HG02973 (cell line): Measurements from ENCODE around the gene ADIPOQ.
"Not testable (repeated sequence)": the region's sequence is repeated elsewhere in the genome, so short reads cannot be mapped to it uniquely, and the experiment has no call there.

Experiments
- ATAC-seq: cut with Tn5 transposase; IDR thresholded peaks from one replicate; pipeline ENCODE4 v1.9.1; 2021; ENCODE audit warnings: moderate library complexity; ENCODE audit not compliant: unreplicated experiment

The ADIPOQ gene

DNA sequence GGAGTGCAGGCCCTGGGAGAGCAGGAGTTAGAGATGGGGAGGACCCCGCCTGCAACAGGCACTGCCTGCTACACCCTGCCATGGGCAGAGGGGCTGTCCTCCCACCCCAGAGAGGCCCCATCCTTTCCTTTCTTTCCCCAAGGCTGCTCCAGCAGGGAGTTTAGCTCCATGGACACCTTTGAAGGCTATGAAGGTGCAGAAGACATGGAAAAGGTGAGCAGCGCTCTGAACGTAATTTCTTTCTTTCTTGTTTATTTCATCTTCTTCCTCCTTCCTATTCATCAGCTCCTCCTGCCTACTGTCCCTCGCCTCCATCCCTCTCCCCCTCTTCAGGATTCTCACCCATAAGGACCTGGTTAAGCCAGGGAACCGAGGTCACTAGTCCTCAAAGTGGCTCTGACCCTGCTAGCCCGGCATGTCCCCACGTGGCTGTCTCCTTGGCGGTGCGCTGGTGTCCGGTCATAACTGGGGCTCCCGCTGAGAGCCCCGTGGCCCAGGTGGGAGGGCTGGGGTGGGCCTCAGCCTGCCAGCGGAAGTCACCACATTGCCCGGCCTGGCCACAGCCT, 16.0 kb upstream of the ADIPOQ start:
- ATAC-seq = no peak

DNA sequence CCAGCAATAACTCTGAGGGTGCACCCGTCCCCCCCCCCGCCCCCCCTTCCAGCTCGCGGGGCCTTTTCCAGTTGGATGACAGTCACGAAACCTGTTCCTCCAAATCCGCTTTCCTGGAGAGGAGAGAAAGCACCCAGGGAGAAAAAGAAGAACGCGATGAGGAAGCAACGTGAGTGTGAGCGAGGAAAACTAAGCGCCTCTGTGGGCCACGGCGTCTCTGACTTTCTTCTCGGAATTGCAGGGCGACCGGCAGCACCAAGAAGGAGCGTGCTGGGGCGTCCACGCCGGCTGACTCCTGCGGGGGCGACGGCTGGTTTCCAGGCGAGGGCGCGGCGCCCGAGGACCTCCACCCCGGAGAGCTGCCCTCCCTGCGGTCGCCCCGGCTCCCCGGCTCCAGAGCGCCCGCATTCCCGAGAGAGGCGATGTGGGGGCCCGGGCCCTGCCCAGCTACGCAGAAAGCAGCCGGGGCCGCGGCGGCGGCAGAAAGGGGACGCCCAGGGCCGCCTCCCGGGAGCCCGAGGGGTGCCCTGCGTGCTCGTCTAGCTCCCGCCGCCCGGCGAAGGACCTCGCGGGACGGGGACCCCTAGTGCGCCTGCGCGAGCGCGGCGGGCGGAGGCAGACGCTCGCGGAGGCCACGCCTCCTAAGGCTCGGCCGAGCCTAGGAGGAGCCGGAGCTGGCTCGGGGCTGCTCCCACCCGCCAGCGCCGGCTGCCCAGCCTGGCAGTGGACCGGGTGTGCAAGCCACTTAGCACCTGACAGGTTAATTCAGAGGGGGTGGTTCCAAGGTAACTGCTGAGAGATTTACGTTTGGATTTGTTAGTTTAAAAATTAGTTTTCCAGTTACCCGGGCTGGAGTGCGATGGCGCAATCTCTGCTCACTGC, 15.3 kb upstream of the ADIPOQ start:
- ATAC-seq = peak; percentile 86

DNA sequence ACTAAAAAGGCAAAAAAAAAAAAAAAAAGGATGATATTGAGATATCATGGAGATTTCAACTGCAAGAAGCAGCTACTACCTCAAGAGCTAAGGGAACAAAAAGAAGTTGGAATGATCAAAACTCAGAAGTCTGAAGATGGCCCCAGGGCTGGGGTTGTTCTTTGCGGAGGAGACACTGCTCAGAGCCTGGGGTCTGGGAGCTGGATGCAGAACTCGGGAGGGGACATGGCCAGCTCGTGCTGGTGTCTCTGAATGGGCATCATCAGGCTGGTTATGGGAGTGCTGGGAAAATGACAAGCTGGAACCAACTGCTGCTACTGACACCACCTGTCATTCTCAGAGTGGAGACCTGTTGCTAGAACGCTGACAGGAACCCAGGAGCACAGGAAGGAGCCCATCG, 14.2 kb upstream of the ADIPOQ start:
- no peak for ATAC-seq

DNA sequence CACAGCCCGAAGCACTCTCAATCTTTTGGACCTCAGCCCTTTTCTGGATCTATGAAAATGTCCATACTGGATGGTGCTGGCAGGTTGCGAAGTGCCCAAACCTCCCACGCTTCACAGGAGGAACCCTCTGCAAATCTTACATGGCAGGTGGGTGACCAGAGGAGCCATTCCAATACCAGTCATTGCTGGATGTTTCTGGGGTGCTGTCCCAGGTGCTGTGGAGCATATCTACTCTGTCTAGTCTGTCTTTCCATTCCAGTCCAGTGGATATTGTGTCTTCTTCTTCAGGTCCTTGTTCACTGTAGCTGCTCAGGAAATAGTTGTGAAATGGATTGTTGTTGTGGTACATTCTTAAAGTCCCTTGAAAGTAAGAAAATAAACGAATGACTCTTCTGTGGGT, 10.7 kb upstream of the ADIPOQ start:
- ATAC-seq = no peak

DNA sequence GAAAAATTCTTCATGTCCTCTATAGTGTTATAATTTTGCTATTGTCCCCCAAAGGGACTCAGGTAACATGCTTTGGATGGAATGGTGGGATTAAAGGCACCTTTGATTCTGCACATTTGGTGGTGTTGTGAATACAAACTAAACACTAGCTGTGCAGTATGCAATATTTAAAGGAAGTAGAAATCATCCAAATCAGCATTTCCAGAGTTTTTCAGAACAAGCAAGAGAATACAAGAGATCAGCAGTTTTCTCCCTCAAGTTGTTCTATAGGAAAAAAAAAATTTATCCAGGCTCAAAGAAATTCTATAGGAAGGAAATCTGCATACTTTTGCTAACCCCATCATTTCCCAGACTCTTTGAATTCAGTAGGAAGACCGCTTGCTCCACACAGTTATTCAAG, 10.2 kb upstream of the ADIPOQ start:
- no peak for ATAC-seq

DNA sequence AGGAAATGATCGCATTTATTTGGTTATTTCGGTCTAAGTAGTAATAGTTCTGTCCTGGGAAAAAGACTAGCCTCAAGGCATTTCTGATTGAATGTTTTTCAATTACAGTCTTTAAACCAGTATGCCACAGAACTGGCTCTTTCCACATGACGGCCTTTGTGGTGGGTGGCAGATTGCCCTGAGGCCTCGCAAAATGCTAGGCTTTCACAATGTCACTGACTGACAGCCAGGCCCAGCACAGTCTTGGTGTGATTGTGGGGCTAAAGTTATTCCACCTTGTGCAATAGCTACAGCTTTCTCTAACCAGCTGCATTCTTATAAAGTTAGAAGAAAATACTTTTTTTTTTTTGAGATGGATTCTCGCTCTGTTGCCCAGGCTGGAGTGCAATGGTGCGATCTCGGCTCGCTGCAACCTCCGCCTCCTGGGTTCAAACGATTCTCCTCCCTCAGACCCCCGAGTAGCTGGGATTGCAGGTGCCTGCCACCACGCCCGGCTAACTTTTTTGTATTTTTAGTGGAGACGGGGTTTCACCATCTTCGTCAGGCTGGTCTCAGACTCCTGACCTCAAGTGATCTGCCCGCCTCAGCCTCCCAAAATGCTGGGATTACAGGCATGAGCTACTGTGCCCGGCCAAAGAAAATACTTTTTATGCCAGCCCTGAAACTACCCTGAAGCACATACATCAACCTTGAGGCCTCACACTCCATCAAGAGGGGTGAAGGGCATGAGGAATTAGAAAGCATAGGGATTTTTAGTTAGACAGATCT, 2.5 kb upstream of the ADIPOQ start:
- no peak for ATAC-seq

DNA sequence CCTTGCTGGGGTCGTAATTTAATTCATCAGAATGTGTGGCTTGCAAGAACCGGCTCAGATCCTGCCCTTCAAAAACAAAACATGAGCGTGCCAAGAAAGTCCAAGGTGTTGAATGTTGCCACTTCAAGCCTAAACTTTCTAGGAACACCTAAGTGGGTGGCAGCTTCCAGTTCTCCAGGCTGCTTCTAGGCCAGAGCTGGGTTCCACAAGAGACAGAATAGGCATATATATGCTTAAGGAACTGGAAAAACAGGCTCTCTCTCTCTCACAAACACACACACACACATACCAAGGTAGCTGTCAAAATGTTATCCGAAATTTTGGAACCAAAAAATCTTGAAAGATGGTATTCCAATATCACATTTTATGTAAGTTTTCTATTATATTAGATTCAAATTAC, 890 bp upstream of the ADIPOQ start:
- ATAC-seq = no peak

DNA sequence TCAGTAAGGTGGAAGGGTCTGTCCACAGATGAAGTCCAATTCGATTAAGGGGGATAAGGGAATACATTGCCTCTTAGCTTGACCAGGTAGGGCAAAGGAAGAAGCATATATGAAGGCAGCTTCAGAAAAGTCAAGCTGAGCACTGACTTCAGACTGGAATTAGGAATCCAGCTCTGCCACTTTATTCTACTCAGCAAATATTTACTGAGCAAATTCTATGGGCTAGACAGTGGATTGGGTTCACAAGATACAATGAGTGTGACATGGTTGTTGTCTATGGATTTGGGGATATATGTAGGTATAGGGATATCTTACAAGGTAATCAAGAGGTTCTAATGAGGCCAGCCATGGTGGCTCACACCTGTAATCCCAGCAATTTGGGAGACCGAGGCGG, 526 bp downstream of the ADIPOQ start:
- ATAC-seq = no peak

DNA sequence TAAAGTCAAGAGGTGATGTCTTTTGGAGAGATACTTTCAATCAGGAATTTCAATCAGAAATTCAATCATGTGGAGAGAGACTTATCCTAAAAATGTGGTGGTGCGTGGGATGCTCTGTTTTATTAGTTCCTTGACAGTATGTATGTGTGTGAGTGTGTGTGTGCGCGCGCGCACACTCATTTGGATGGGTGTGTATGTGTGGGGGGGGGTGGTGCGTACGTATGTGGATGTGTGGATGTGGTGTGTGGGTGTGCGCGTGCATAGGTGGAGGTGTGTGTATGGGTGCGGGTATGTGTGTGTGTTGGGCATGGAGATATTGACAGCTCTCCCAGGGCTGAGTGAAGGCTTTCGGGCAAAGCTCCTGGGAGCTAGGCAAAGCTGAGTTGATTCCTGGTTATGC, 2.4 kb downstream of the ADIPOQ start:
- ATAC-seq = no peak

DNA sequence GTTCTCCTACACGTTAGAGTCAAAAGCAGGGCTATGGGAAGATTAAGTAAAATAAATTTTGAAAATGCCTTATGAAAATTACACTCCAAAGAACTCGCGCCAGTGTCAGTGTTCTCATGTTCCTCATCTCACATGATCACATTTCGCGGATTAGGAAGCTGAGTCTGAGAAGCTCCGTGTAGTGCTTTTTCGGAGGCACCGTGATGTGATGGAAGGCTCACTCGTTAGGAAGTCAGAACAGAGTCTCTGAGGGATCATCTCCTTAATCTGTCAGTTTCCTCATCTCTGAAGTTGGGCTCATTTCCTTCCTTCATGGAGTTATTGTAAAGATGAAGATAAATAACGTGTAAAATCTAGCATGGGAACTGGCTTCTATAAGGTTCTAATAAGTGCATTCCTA, 3.2 kb downstream of the ADIPOQ start:
- no peak for ATAC-seq

DNA sequence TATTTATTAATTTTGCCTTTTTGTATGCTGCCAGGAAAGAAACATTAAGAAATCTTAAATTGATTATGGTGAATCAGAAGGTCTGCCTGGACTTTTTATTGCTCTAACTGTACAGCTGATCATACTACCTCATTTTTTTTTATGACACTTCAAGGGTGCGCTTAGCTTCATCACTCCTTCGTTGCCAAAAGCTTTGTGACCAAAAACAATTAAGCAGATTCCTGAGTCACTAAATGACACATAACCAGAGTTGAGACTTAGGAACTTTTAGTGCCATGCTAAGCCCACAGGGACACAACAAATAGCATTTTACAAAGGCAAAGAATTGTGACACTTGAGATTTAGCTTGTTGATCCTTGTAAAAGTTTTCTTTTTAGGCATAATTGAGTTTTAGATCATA, 4.9 kb downstream of the ADIPOQ start:
- ATAC-seq = no peak

DNA sequence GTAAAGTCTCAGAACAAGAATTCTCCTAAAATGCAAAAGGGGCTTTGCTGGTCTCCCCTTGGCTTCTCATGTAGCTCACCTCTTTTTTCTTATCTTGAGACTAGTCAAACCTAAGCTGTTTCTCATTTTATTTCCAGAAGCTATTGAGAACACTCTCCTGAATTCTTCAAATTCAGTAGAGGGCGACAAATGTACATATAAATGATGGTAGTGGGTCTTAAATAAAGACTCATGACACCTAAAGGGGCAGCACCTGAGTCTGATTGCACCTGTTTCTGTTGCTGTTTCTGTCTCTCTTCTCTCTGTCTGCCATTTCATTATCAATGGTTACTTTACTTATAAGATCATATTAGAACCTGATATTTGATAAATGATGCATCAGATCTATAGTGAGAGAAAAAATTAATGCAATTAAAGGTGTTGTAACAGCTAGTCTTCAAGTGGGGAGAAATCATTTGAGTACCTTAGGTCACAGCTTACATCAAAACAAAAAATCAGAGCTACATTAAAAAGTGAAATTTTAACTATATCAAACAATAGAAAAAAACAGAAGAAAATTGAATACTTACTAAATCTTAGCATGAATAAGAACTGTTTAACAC, 7.0 kb downstream of the ADIPOQ start:
- ATAC-seq = peak; percentile 62

DNA sequence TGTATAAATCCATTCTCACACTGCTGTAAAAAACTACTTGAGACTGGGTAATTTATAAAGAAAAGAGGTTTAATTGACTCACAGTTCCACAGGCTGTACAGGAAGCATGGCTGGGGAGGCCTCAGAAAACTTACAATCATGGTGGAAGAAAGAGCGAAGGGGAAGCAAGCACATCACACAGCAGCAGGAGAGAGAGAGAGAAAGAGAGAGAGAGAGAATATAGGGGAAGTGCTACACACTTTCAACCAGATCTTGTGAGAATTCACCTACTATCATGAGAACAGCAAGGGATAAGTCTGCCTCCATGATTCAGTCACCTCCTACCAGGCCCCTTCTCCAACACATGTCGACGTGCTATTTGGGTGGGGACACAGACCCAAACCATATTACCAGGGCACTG, 9.3 kb downstream of the ADIPOQ start:
- not testable (repeated sequence) for ATAC-seq

DNA sequence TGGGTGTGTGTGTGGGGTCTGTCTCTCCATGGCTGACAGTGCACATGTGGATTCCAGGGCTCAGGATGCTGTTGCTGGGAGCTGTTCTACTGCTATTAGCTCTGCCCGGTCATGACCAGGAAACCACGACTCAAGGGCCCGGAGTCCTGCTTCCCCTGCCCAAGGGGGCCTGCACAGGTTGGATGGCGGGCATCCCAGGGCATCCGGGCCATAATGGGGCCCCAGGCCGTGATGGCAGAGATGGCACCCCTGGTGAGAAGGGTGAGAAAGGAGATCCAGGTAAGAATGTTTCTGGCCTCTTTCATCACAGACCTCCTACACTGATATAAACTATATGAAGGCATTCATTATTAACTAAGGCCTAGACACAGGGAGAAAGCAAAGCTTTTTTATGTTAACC, 10.5 kb downstream of the ADIPOQ start:
- ATAC-seq = no peak

DNA sequence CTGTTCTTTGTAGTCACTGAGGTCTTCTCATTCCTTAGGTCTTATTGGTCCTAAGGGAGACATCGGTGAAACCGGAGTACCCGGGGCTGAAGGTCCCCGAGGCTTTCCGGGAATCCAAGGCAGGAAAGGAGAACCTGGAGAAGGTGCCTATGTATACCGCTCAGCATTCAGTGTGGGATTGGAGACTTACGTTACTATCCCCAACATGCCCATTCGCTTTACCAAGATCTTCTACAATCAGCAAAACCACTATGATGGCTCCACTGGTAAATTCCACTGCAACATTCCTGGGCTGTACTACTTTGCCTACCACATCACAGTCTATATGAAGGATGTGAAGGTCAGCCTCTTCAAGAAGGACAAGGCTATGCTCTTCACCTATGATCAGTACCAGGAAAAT, 11.6 kb downstream of the ADIPOQ start:
- no peak for ATAC-seq

DNA sequence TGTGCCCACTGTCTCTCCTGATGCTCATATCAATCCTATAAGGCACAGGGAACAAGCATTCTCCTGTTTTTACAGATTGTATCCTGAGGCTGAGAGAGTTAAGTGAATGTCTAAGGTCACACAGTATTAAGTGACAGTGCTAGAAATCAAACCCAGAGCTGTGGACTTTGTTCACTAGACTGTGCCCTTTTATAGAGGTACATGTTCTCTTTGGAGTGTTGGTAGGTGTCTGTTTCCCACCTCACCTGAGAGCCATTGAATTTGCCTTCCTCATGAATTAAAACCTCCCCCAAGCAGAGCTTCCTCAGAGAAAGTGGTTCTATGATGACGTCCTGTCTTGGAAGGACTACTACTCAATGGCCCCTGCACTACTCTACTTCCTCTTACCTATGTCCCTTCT, 12.4 kb downstream of the ADIPOQ start:
- ATAC-seq = no peak

DNA sequence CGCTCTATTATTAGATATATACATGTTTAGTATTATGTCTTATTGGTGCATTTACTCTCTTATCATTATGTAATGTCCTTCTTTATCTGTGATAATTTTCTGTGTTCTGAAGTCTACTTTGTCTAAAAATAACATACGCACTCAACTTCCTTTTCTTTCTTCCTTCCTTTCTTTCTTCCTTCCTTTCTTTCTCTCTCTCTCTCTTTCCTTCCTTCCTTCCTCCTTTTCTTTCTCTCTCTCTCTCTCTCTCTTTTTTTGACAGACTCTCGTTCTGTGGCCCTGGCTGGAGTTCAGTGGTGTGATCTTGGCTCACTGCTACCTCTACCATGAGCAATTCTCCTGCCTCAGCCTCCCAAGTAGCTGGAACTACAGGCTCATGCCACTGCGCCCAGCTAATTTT, 15.2 kb downstream of the ADIPOQ start:
- no peak for ATAC-seq

DNA sequence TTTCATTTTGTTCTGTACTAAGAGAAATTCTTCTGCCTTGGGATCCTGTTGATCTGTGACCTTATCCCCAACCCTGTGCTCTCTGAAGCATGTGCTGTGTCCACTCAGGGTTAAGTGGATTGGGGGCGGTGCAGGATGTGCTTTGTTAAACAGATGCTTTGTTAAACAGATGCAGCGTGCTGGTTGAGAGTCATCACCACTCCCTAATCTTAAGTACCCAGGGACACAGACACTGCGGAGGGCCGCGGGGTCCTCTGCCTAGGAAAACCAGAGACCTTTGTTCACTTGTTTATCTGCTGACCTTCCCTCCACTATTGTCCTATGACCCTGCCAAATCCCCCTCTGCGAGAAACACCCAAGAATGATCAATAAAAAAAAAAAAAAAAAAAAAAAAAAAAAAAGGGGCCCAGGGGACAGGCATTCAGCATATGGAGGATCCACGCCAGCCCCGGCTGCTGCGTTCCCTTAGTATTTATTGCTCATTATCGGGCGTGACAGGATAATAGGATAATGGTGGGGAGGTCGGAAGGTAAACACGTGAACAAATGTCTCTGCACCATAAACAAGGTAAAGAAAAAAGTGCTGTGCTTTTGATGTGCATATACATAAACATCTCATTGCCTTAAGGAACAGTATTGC, 22.8 kb downstream of the ADIPOQ start:
- not testable (repeated sequence) for ATAC-seq

DNA sequence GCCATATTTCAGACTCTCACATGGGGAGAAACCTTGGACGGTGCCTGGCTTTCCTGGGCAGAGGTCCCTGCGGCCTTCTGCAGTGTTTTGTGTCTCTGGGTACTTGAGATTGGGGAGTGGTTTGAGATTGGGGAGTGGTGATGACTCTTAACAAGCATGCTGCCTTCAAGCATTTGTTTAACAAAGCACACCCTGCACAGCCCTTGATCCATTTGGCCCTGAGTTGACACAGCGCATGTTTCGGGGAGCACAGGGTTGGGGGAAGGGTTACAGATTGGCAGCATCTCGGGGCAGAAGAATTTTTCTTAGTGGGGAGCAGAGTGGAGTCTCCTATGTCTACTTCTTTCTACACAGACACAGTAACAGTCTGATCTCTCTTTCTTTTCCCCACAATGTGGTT, 23.6 kb downstream of the ADIPOQ start:
- ATAC-seq = not testable (repeated sequence)

DNA sequence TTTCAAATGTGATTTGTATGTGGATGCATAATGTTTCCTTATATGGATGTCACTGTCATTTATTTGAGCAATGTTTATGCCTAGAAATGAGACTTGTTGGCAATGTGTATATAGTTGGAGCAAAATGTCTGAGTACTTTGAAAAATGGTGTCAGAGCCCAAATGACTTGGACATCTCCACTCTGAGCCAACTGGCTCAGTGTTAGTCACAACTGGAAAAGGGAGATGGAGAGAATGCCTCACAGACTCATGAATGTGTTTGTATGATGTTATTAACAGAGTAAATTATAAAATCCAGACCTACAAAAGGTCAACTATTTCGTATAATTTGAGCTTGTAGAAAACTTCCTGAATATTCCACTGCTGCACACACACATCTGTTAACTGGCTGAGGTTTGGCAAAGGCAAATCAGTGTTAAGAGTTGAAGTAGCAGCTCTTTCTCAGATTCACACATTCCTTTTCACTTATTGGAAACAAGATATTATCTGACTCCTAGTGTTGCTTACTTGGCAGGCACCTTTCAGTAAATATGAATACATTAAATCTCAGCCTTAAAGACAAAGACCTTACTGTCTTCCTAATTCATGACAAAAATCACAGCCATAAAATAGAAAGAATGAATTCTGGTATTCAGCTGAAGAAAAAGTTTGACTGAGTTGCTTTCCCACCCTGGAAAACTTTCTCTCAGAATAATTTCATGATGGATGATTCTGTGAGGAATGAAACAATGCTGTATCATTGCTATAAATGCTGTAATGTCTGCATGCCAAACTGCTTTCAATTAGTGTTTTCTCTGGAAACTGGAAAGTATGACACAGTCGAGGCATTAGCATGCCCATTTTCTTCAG, 27.0 kb downstream of the ADIPOQ start:
- ATAC-seq = no peak
